Lung (tissue), 12 donors: Measurements from ENCODE around the gene USP4. TPM values are rescaled to one million over a fixed set of nuclear protein-coding genes. Genes with fewer than 3 reads are reported as not detected.

ENCODE experiments used
- ATAC-seq: fragments of 200-7000 bp; cut with Tn5 transposase; one replicate; pipeline ENCODE4 v1.9.1; 2020; ENCODE audit warnings: moderate number of reproducible peaks; ENCODE audit not compliant: insufficient read depth, low FRiP score
- DNase-seq, 3 donors: peaks; one replicate each; pipeline ENCODE4 v3.0.0-alpha.2; 2013 to 2017
- H3K27ac ChIP-seq, 2 donors: one replicate each; pipeline ENCODE4 v1.5.1; 2013; ENCODE audit warnings: mild to moderate bottlenecking in 2 of 2, moderate library complexity in 2 of 2, control low read depth in 1 of 2, inconsistent platforms in 1 of 2, low read depth in 1 of 2, low read length in 1 of 2
- H3K27me3 ChIP-seq, 3 donors: one replicate each; pipeline ENCODE4 v1.5.1; 2013; ENCODE audit warnings: low read length in 2 of 3; ENCODE audit not compliant: control insufficient read depth in 3 of 3, insufficient read depth in 3 of 3
- H3K36me3 ChIP-seq, 4 donors: one replicate each; pipeline ENCODE4 v1.5.1; 2013; ENCODE audit warnings: low read length in 4 of 4, mild to moderate bottlenecking in 1 of 4, moderate library complexity in 1 of 4; ENCODE audit not compliant: control insufficient read depth in 4 of 4, insufficient read depth in 4 of 4
- H3K4me1 ChIP-seq, 5 donors: one replicate each; pipeline ENCODE4 v1.5.1; 2013; ENCODE audit warnings: low read length in 5 of 5, mild to moderate bottlenecking in 2 of 5, moderate library complexity in 1 of 5; ENCODE audit not compliant: control insufficient read depth in 5 of 5, insufficient read depth in 5 of 5
- H3K4me3 ChIP-seq: one replicate; pipeline ENCODE4 v1.5.1; 2013; ENCODE audit warnings: mild to moderate bottlenecking, control low read depth, moderate library complexity
- H3K9ac ChIP-seq, 2 donors: one replicate each; pipeline ENCODE4 v1.5.1; 2013; ENCODE audit warnings: low read length in 2 of 2, control low read depth in 1 of 2; ENCODE audit not compliant: insufficient read depth in 1 of 2
- H3K9me3 ChIP-seq, 4 donors: one replicate each; pipeline ENCODE4 v1.5.1; 2013; ENCODE audit warnings: low read length in 3 of 4, mild to moderate bottlenecking in 1 of 4, moderate library complexity in 1 of 4; ENCODE audit not compliant: control insufficient read depth in 4 of 4, insufficient read depth in 3 of 4
- CTCF ChIP-seq: IDR thresholded peaks from 2 replicates; pipeline ENCODE4 v1.5.1; 2012; ENCODE audit warnings: mild to moderate bottlenecking; ENCODE audit errors: control extremely low read depth, extremely low read depth
- WGBS, 2 donors: extraction: QIAGEN DNeasy Blood & Tissue Kit; methylation state at CpG; one replicate each; pipeline ENCODE4 v1.1.7; 2013; 5-methylcytosine and 5-hydroxymethylcytosine counted together
- polyA plus RNA-seq, 2 donors: library from polyadenylated mRNA; stranded (reverse); fragments of 200-250 nt; gene quantifications; one replicate each; pipeline ENCODE4 v1.2.1, GENCODE V29; 2013
- total RNA-seq, 2 donors: library from RNA; depleted of rRNA in 1 of 2; stranded (reverse); fragments of >200 nt in 1 of 2; gene quantifications; one replicate each; pipeline ENCODE4 v1.2.1, GENCODE V29; 2014 to 2021
- donor health status: control.
- donor health status: control.
- donor health status: Bipolar disorder and iron deficiency.
- donor health status: healthy.
- donor health status: DM: yes; HTN: yes; CAD: no.

The USP4 gene
- total and polyA plus RNA-seq, 4 donors, result 39.4 to 72.4 (median 54.7) TPM

GRCh38 chr3:49313896-49314688, 25.8 kb downstream of the USP4 start:
- Histone ChIP-seq H3K9ac (no peak overlapping the region), H3K36me3 (peaks cover 24 to 48% (median 36%) of the 10 kb centered on the region in 4 donors), H3K27me3 (no peaks in the 10 kb centered on the region), H3K4me3 (no peak overlapping the region), H3K4me1 (peaks cover 0 to 3% (median 0%) of the 10 kb centered on the region in 5 donors), H3K9me3 (no peaks in the 10 kb centered on the region), H3K27ac (no peak overlapping the region)
- ATAC-seq (no peak), DNase-seq (no peak)
- 100% methylated on average over 1 of the region's 1 CpG for WGBS, 2 donors
- no peak for TF ChIP-seq CTCF

- H3K27me3 ChIP-seq, result no peaks in the 10 kb centered on the region
- WGBS, 2 donors, result 92 to 94% methylated on average over 3 of the region's 3 CpGs
- DNase-seq, result no peak
- no peak overlapping the region for H3K4me3 ChIP-seq
- no peaks in the 10 kb centered on the region for H3K9me3 ChIP-seq
- TF ChIP-seq CTCF, result no peak
- no peak overlapping the region for H3K27ac ChIP-seq
- no peak overlapping the region for H3K9ac ChIP-seq
- peaks cover 25 to 44% (median 31%) of the 10 kb centered on the region in 4 donors for H3K36me3 ChIP-seq
- no peak for ATAC-seq
- peaks cover 0 to 3% (median 0%) of the 10 kb centered on the region in 5 donors for H3K4me1 ChIP-seq
These were observed 28.6 kb downstream of the USP4 start for GRCh38 chr3:49311283-49311682.

- no peak for ATAC-seq
- Histone ChIP-seq H3K4me3 (no peak overlapping the region), H3K36me3 (peaks cover 25 to 43% (median 33%) of the 10 kb centered on the region in 4 donors), H3K9ac (no peak overlapping the region), H3K27ac (no peak overlapping the region), H3K27me3 (no peaks in the 10 kb centered on the region), H3K9me3 (no peaks in the 10 kb centered on the region), H3K4me1 (peaks cover 0 to 3% (median 0%) of the 10 kb centered on the region in 5 donors)
- no peak for TF ChIP-seq CTCF
- DNase-seq, result no peak
- 100% methylated on average over 1 of the region's 1 CpG for WGBS, 2 donors
These were observed 29.2 kb downstream of the USP4 start for GRCh38 chr3:49310677-49311076.
